ENCODE results near the gene CPNE2.

CPNE2 gene

GRCh38 chr16:57123216-57123973 lies 31.0 kb downstream of the CPNE2 start:
- Histone ChIP-seq H3K4me1 (no peaks in the 10 kb centered on the region), H3K4me3 (ENCODE audit: low read depth, low read length) (no peak overlapping the region), H3K36me3 (no peaks in the 10 kb centered on the region), H3K9me3 (no peaks in the 10 kb centered on the region), H3K27me3 (no peaks in the 10 kb centered on the region)
- no peak for DNase-seq
- TF ChIP-seq, protein P1, sequence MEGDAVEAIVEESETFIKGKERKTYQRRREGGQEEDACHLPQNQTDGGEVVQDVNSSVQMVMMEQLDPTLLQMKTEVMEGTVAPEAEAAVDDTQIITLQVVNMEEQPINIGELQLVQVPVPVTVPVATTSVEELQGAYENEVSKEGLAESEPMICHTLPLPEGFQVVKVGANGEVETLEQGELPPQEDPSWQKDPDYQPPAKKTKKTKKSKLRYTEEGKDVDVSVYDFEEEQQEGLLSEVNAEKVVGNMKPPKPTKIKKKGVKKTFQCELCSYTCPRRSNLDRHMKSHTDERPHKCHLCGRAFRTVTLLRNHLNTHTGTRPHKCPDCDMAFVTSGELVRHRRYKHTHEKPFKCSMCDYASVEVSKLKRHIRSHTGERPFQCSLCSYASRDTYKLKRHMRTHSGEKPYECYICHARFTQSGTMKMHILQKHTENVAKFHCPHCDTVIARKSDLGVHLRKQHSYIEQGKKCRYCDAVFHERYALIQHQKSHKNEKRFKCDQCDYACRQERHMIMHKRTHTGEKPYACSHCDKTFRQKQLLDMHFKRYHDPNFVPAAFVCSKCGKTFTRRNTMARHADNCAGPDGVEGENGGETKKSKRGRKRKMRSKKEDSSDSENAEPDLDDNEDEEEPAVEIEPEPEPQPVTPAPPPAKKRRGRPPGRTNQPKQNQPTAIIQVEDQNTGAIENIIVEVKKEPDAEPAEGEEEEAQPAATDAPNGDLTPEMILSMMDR (IDR thresholded peaks at IDR 0.05; ENCODE audit: low read depth, low read length), result no peak

DNA sequence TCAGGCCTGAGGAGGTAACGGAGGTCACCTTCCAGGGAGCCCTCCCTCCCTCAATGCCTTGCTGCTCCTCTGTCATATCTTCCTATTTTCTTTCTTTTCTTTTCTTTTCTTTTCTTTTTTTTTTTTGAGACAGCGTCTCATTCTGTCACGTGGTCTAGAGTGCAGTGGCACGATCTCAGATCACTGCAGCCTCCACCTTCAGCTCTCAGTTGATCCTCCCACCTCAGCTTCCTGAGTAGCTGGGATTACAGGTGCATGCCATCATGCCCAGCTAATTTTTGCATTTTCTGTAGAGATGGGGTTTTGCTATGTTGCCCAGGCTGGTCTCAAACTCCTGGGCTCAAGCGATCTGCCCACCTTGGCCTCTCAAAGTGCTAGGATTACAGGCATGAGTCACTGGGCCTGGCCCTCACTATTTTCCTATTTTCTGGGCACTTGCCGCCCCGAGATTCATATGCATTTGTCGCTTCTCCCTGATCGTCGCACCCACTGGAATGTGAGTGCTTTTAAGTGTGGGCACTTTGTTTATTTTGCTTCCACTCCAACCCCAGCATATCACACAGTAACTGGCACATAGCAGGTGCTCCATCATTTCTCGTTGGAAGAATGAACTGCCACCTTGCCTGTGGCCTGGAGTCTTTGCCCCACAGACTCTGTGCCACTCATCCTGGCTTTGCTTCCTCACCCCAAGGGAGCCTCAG lies 31.7 kb downstream of the CPNE2 start:
- H3K4me1 ChIP-seq, result no peaks in the 10 kb centered on the region
- H3K27me3 ChIP-seq, result no peaks in the 10 kb centered on the region
- no peaks in the 10 kb centered on the region for H3K9me3 ChIP-seq
- DNase-seq, result no peak
- H3K4me3 ChIP-seq (ENCODE audit: low read depth, low read length), result no peak overlapping the region
- TF ChIP-seq, protein P1 (IDR thresholded peaks at IDR 0.05; ENCODE audit: low read depth, low read length), result no peak
- H3K36me3 ChIP-seq, result no peaks in the 10 kb centered on the region

DNA sequence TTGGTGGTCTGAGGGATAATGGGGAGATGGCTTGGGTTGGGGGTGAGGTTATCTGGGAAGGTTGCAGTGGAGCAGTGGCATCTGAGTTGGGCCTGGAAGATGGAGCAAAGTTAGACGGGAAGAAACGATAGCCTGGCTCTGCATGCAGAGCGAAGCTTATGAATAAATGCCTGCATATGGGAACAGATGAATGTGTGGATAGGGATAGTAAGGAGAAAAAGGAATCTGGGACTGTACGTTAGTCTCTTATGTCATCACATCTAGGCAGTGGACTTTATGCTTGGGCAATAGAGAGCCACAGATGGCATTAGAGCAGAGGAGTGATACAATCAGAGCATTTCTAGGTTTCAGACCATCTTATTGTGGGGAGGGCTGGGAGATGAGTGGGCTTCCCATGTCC lies 33.0 kb downstream of the CPNE2 start:
- H3K36me3 ChIP-seq, result no peaks in the 10 kb centered on the region
- H3K4me1 ChIP-seq, result no peaks in the 10 kb centered on the region
- H3K4me3 ChIP-seq (ENCODE audit: low read depth, low read length), result no peak overlapping the region
- no peaks in the 10 kb centered on the region for H3K27me3 ChIP-seq
- no peak for DNase-seq
- H3K9me3 ChIP-seq, result no peaks in the 10 kb centered on the region
- TF ChIP-seq, protein P1 (IDR thresholded peaks at IDR 0.05; ENCODE audit: low read depth, low read length), result no peak

GRCh38 chr16:57125969-57126368 lies 33.6 kb downstream of the CPNE2 start:
- no peaks in the 10 kb centered on the region for H3K9me3 ChIP-seq
- no peak overlapping the region for H3K4me3 ChIP-seq (ENCODE audit: low read depth, low read length)
- H3K27me3 ChIP-seq, result no peaks in the 10 kb centered on the region
- H3K4me1 ChIP-seq, result no peaks in the 10 kb centered on the region
- no peaks in the 10 kb centered on the region for H3K36me3 ChIP-seq
- TF ChIP-seq, protein P1 (IDR thresholded peaks at IDR 0.05; ENCODE audit: low read depth, low read length), result no peak
- no peak for DNase-seq

DNA sequence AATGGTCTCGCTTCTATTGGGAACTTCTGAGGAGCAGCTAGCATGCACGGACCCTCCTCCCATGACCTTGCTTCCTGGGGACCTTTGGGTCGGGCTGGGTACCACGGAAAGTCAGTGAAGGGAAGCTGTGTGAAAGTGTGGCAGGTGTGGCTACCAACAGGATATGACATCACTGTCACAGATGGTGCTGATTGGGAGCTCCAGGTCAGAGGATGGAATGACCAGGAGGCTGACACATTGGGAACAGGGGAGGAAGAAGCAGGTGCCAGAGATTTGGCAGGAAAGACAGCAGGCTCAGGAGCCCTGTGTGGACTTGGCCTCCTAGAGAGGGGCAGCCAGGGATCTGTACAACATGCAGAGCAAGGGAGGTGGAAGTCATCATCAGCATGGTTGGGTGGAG lies 34.0 kb downstream of the CPNE2 start:
- H3K27me3 ChIP-seq, result no peaks in the 10 kb centered on the region
- no peaks in the 10 kb centered on the region for H3K36me3 ChIP-seq
- H3K9me3 ChIP-seq, result no peaks in the 10 kb centered on the region
- TF ChIP-seq, protein P1 (IDR thresholded peaks at IDR 0.05; ENCODE audit: low read depth, low read length), result no peak
- no peak overlapping the region for H3K4me3 ChIP-seq (ENCODE audit: low read depth, low read length)
- no peaks in the 10 kb centered on the region for H3K4me1 ChIP-seq
- no peak for DNase-seq

Data from BE2C (cell line).